ENCODE measurements around the gene NFKB1.

NFKB1 gene, protein sequence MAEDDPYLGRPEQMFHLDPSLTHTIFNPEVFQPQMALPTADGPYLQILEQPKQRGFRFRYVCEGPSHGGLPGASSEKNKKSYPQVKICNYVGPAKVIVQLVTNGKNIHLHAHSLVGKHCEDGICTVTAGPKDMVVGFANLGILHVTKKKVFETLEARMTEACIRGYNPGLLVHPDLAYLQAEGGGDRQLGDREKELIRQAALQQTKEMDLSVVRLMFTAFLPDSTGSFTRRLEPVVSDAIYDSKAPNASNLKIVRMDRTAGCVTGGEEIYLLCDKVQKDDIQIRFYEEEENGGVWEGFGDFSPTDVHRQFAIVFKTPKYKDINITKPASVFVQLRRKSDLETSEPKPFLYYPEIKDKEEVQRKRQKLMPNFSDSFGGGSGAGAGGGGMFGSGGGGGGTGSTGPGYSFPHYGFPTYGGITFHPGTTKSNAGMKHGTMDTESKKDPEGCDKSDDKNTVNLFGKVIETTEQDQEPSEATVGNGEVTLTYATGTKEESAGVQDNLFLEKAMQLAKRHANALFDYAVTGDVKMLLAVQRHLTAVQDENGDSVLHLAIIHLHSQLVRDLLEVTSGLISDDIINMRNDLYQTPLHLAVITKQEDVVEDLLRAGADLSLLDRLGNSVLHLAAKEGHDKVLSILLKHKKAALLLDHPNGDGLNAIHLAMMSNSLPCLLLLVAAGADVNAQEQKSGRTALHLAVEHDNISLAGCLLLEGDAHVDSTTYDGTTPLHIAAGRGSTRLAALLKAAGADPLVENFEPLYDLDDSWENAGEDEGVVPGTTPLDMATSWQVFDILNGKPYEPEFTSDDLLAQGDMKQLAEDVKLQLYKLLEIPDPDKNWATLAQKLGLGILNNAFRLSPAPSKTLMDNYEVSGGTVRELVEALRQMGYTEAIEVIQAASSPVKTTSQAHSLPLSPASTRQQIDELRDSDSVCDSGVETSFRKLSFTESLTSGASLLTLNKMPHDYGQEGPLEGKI

DNA sequence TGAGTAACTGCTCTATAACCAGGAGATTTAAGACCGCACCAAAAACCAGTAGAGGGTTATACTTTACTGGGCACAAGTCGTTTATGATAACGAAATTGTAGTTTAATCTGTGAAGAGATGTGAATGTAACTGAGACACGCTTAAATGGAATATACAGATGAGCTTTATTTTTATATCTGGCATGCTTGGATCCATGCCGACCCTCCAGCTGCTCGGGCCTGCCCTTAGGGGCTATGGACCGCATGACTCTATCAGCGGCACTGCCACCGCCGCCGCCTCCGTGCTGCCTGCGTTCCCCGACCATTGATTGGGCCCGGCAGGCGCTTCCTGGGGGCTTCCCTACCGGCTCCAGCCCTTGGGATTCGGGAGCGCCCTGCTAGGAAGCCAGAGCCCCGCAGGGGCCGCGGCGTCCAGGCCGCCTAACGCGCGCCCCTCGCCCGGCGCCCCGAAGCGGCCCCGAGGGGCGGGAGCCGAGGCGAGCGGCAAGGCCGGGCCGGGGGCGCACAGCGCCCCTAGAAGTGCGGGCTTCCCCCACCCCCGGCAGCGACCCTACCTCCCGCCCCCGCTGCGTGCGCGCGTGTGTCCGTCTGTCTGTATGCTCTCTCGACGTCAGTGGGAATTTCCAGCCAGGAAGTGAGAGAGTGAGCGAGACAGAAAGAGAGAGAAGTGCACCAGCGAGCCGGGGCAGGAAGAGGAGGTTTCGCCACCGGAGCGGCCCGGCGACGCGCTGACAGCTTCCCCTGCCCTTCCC is at the start of gene NFKB1:
TSS of gene NFKB1 (plus strand) at position 664 of the 751 bp plus-strand sequence. CDS start 24,160 bp downstream, outside the sequence.
- peak within 1 kb of the TSS; percentile 88 for H3K4me3 ChIP-seq (ENCODE audit: low read length)
- DNase-seq (ENCODE audit: low read depth), result peak; percentile 81
- TF ChIP-seq, protein P1, sequence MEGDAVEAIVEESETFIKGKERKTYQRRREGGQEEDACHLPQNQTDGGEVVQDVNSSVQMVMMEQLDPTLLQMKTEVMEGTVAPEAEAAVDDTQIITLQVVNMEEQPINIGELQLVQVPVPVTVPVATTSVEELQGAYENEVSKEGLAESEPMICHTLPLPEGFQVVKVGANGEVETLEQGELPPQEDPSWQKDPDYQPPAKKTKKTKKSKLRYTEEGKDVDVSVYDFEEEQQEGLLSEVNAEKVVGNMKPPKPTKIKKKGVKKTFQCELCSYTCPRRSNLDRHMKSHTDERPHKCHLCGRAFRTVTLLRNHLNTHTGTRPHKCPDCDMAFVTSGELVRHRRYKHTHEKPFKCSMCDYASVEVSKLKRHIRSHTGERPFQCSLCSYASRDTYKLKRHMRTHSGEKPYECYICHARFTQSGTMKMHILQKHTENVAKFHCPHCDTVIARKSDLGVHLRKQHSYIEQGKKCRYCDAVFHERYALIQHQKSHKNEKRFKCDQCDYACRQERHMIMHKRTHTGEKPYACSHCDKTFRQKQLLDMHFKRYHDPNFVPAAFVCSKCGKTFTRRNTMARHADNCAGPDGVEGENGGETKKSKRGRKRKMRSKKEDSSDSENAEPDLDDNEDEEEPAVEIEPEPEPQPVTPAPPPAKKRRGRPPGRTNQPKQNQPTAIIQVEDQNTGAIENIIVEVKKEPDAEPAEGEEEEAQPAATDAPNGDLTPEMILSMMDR (conservative IDR thresholded peaks at IDR 0.05; ENCODE audit: low read length), result no peak

DNA sequence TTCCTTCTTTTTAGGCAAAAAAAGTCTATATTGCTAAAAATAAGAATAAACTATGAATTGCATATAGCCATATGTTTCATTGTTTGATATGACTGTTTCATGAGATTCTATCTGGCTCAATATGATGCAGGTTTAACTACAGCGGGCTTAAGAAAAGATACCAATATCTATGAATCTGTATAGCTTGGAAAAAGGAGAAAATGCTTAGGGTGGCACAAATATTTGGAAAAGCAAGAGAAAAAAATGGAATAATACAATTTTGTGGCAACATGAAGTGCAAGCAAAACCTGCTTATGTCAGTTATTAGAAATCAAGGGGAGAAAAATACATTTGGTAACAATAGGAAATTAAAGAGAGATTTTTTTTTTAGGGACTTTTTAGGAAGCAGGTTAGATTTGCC is 48.3 kb upstream of the NFKB1 start:
- DNase-seq (ENCODE audit: low read depth), result no peak
- no peak overlapping the region for H3K4me3 ChIP-seq (ENCODE audit: low read length)
- TF ChIP-seq, protein P1 (conservative IDR thresholded peaks at IDR 0.05; ENCODE audit: low read length), result no peak

DNA sequence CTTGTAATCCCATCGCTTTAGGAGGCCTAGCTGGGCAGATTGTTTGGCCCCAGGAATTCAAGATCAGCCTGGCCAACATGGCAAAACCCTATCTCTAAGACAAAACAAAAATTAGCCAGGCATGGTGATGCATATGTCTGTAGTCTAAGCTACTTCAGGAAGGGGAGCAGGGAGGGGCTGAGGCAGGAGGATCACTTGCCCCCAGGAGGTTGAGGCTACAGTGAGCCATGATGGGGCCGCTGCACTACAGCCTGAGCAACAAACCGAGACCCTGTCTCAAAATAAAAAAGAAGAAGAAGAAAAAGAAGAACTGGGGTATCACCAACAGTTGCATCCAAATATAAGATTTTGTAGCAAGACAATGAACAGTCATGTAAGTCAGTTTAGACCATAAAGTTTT is 47.3 kb upstream of the NFKB1 start:
- DNase-seq (ENCODE audit: low read depth), result no peak
- no peak overlapping the region for H3K4me3 ChIP-seq (ENCODE audit: low read length)
- TF ChIP-seq, protein P1 (conservative IDR thresholded peaks at IDR 0.05; ENCODE audit: low read length), result no peak

DNA sequence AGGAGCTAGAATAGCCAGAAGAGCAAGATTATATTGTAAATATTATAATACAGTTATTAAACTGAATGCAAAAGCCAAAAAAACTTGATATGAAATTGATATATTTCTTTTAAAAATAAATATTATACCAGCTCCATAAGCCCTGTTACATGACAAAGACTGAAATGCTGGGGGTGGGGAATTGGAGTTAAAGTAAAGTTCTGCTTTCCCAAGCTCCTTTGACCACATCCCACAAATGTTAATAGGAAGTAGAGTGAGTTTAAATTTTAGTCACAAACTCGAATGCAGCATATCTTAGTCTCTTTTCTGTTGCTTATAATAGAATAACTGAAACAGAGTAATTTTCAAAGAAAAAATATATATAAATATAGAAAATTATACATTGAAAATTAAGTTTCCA is 46.9 kb upstream of the NFKB1 start:
- no peak overlapping the region for H3K4me3 ChIP-seq (ENCODE audit: low read length)
- TF ChIP-seq, protein P1 (conservative IDR thresholded peaks at IDR 0.05; ENCODE audit: low read length), result no peak
- no peak for DNase-seq (ENCODE audit: low read depth)

DNA sequence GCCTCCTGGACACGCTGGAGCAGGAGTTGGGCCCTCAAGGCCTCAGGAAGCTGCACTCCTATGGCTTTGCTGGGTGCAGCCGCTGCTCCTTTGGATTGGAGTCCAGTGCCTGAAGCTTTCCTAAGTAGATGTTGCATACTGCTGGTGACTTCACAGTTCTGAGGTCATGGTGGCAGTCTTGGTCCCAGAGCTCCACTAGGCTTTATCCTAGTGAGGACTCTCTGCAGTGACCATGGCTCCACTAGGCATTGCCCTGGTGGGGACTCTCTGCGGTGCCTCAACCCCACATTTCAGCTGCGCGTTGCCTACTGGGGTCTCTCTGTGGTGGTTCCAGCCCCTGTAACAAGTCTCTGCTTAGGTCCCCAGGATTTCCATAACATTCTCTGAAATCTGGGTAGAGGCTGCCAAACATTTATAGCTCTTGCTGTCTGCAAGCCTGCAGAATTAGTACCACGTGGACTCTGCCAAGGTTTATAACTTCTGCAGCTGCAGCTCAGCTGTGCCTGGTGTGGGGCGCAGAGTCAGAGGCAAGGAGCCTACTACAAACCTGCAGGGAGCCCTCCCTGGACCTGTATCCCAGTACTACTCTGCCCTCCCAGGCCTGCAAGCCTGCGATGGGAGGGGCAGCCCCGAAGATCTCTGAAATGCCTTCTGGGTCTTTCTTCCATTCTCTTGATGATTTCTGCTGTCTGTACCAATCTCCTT is 46.0 kb upstream of the NFKB1 start:
- no peak overlapping the region for H3K4me3 ChIP-seq (ENCODE audit: low read length)
- TF ChIP-seq, protein P1 (conservative IDR thresholded peaks at IDR 0.05; ENCODE audit: low read length), result no peak
- peak; percentile 12 for DNase-seq (ENCODE audit: low read depth)

DNA sequence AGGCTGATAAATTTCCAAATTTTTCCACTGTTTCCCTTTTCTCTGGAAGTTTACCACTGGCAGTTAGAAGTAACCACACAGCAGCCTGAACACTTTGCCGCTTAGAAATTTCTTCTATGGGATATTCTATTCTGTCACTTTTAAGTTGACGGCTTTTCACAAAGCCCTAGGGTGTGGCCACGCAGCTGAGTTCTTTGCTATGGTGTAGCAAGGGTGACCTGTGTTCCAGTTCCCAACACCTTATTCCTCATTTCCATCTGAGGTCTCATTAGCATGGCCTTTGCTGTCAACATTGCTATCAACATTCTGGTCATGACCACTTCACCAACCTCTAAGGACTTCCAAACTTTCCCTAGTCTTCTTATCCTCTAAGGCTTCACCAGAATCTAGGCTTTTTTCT is 45.4 kb upstream of the NFKB1 start:
- TF ChIP-seq, protein P1 (conservative IDR thresholded peaks at IDR 0.05; ENCODE audit: low read length), result no peak
- no peak for DNase-seq (ENCODE audit: low read depth)
- no peak overlapping the region for H3K4me3 ChIP-seq (ENCODE audit: low read length)

Measured in AG10803 (cell line).